ENCODE measurements around the gene SDHAF1.

DNA sequence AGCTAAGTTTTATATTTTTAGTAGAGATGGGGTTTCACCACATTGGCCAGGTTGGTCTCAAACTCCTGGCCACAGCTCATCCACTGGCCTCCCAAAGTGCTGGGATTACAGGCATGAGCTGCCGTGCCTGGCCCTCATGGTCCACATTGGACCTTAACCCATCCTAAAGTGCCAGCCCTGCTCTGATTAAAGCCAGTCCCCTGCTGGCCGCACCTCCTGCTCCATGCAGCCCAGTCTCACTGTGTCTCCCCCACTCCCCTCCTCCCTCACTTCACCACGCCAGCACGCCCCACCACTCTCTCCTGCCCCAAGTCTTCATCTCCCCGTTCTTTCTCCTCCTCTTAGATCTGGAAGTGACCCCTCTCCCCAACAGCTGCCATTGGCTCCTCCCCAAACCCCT lies 16.7 kb upstream of the SDHAF1 start:
- TF ChIP-seq, protein P1, sequence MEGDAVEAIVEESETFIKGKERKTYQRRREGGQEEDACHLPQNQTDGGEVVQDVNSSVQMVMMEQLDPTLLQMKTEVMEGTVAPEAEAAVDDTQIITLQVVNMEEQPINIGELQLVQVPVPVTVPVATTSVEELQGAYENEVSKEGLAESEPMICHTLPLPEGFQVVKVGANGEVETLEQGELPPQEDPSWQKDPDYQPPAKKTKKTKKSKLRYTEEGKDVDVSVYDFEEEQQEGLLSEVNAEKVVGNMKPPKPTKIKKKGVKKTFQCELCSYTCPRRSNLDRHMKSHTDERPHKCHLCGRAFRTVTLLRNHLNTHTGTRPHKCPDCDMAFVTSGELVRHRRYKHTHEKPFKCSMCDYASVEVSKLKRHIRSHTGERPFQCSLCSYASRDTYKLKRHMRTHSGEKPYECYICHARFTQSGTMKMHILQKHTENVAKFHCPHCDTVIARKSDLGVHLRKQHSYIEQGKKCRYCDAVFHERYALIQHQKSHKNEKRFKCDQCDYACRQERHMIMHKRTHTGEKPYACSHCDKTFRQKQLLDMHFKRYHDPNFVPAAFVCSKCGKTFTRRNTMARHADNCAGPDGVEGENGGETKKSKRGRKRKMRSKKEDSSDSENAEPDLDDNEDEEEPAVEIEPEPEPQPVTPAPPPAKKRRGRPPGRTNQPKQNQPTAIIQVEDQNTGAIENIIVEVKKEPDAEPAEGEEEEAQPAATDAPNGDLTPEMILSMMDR (IDR thresholded peaks at IDR 0.05 in 4 of 5, conservative IDR thresholded peaks at IDR 0.05 in 1 of 5): no peak
- no peak for TF ChIP-seq POLR2A (IDR thresholded peaks at IDR 0.05)

Measured in gastrocnemius medialis (tissue), 4 donors.